Astrocyte (in vitro differentiated cells and primary cell): ENCODE measurements around the gene EFS.

ENCODE experiments used
- EZH2 ChIP-seq: IDR thresholded peaks from 2 replicates; pipeline ENCODE4 v1.6.1; 2012; ENCODE audit warnings: mild to moderate bottlenecking, low read length, inconsistent platforms; ENCODE audit not compliant: insufficient read depth
- TF ChIP-seq, protein P1 (sequence below): IDR thresholded peaks from 2 replicates; pipeline ENCODE4 v1.5.1; 2011; ENCODE audit warnings: low read depth, mild to moderate bottlenecking, inconsistent platforms, low read length, moderate library complexity; ENCODE audit not compliant: insufficient read depth

DNA sequence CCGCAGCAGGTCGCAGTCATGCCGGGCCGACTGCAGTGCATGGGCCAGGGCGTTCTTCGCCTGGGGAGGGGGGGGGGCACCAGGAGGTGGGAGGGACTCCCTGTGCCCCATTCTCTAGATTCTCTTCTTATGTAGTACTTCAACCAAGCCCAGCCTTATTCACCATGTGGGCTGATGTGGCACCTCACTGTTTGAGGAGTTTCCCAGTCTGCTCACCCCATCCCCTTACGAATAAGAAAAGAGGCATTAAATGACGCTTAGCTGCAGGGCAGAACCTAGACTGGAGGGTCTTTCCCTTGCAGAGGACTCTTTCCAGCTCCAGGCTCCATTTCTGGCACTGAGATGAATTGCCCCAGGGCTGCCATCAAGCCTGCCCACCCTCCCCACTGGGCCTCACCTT lies 24.0 kb upstream of the EFS start:
- TF ChIP-seq, protein P1, sequence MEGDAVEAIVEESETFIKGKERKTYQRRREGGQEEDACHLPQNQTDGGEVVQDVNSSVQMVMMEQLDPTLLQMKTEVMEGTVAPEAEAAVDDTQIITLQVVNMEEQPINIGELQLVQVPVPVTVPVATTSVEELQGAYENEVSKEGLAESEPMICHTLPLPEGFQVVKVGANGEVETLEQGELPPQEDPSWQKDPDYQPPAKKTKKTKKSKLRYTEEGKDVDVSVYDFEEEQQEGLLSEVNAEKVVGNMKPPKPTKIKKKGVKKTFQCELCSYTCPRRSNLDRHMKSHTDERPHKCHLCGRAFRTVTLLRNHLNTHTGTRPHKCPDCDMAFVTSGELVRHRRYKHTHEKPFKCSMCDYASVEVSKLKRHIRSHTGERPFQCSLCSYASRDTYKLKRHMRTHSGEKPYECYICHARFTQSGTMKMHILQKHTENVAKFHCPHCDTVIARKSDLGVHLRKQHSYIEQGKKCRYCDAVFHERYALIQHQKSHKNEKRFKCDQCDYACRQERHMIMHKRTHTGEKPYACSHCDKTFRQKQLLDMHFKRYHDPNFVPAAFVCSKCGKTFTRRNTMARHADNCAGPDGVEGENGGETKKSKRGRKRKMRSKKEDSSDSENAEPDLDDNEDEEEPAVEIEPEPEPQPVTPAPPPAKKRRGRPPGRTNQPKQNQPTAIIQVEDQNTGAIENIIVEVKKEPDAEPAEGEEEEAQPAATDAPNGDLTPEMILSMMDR: no peak
- no peak for TF ChIP-seq EZH2
